Naive thymus-derived CD8-positive, alpha-beta T cell (primary cell): ENCODE data around the gene PRKAR1B. TPM values are rescaled to one million over a fixed set of nuclear protein-coding genes. Genes with fewer than 3 reads are reported as not detected.

Experiments used
- ATAC-seq, 2 donors: fragments of 150-1000 bp; cut with Tn5 transposase in 1 of 2; sonication (Bioruptor Pico), chemical (Tn5 transposase) in 1 of 2; 1 replicate in 1 of 2; 2 replicates in 1 of 2; pipeline ENCODE4 v1.10.0; 2021; ENCODE audit warnings: mild to moderate bottlenecking in 2 of 2, moderate library complexity in 2 of 2
- POLR2A ChIA-PET: fragments of 350-600 bp; sonication (Branson Sonifier 250); formaldehyde crosslinking; loops from one replicate; lab custom pipeline; 2021; ENCODE audit warnings: antibody characterized with exemption; lab: Charles Lee
- DNase-seq, 10 donors: peaks; one replicate each; pipeline versions ENCODE4 v3.0.0 to v3.0.0-alpha.2; 2020 to 2022
- H3K27ac Mint-ChIP-seq, 10 donors: one replicate each; pipeline ENCODE4 v1.8.0; 2020 to 2022; ENCODE audit warnings: mild to moderate bottlenecking in 10 of 10, mixed read lengths in 10 of 10, moderate library complexity in 4 of 10, inconsistent platforms in 1 of 10
- H3K27me3 Mint-ChIP-seq, 5 donors: one replicate each; pipeline ENCODE4 v1.8.0; 2021 to 2022; ENCODE audit warnings: mixed read lengths in 5 of 5
- H3K36me3 Mint-ChIP-seq, 3 donors: one replicate each; pipeline ENCODE4 v1.8.0; 2020 to 2022; ENCODE audit warnings: mixed read lengths in 3 of 3, mild to moderate bottlenecking in 2 of 3, inconsistent platforms in 1 of 3
- H3K4me1 Mint-ChIP-seq, 4 donors: one replicate each; pipeline ENCODE4 v1.8.0; 2021 to 2022; ENCODE audit warnings: mixed read lengths in 4 of 4
- H3K4me3 Mint-ChIP-seq, 10 donors: one replicate each; pipeline ENCODE4 v1.8.0; 2020 to 2022; ENCODE audit warnings: mild to moderate bottlenecking in 10 of 10, mixed read lengths in 10 of 10, moderate library complexity in 6 of 10, inconsistent platforms in 1 of 10
- H3K9me3 Mint-ChIP-seq, 9 donors: one replicate each; pipeline ENCODE4 v1.8.0; 2020 to 2022; ENCODE audit warnings: mixed read lengths in 9 of 9, mild to moderate bottlenecking in 3 of 9, inconsistent platforms in 1 of 9, moderate library complexity in 1 of 9
- polyA plus RNA-seq, 3 donors: library from polyadenylated mRNA; unstranded; fragments of 300-500 nt; fragmentation: Illumina TruSeq; gene quantifications; one replicate each; pipeline ENCODE4 v1.2.3, GENCODE V29; 2021
- total RNA-seq, 8 experiments: library from RNA in 2 of 8; stranded (reverse) in 2 of 8; gene quantifications; one replicate each; pipeline ENCODE4 v1.2.3 and lab custom pipeline; 2021 to 2026

The PRKAR1B gene
- total and polyA plus RNA-seq, 5 experiments from 2014 or later: 14.6 to 47.3 (median 35.4) TPM

DNA sequence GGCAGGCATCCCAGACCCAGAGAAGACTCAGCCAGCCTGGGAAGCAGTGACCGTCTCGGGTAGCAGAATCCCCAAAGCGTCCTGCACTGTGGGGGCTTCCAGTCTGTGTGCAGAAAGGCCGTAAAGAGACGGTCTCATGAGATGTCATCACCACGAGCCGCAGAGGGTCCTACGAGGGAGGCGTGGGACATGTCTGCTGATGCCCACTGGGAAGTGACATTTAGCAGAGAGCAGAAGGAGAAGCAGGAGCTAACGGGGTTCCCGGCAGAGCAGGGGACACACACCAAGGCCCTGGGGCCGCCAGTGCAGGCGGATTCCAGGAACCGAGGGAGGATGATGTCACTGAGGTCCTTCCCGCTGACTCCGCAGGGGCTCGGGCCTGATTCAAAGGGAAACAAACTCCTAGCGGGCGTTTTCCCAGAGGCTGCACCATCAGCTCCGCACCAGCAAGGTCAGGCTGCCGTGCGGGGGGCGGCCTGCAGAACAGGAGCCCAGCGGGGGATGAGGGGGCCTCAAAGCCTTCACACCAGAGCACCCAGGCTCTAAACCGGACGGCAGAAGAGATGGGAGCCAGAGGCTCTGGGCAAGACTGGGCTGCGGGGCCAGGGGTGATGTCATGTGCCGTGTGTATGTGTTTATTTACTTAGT, 122.1 kb downstream of the PRKAR1B start:
- DNase-seq (no peak), ATAC-seq (no peak)
- Mint-ChIP-seq H3K27me3 (no peaks in the 10 kb centered on the region), H3K4me1 (peaks cover 30 to 76% (median 70%) of the 10 kb centered on the region in 4 donors), H3K9me3 (peaks cover 0 to 12% (median 3%) of the 10 kb centered on the region in 9 donors), H3K4me3 (peak overlapping the region; percentile 84 to 97 (median 92)), H3K36me3 (peaks cover 11 to 24% (median 21%) of the 10 kb centered on the region in 3 donors), H3K27ac (peak overlapping the region; percentile 100)
- POLR2A ChIA-PET: interaction anchor here (0.8 to 7.3 kb wide), 15 partner anchors 9 to 275 kb away, joined by 3 to 153 read pairs (median 4); partner anchors contain the start of genes DNAAF5 and PRKAR1B

DNA sequence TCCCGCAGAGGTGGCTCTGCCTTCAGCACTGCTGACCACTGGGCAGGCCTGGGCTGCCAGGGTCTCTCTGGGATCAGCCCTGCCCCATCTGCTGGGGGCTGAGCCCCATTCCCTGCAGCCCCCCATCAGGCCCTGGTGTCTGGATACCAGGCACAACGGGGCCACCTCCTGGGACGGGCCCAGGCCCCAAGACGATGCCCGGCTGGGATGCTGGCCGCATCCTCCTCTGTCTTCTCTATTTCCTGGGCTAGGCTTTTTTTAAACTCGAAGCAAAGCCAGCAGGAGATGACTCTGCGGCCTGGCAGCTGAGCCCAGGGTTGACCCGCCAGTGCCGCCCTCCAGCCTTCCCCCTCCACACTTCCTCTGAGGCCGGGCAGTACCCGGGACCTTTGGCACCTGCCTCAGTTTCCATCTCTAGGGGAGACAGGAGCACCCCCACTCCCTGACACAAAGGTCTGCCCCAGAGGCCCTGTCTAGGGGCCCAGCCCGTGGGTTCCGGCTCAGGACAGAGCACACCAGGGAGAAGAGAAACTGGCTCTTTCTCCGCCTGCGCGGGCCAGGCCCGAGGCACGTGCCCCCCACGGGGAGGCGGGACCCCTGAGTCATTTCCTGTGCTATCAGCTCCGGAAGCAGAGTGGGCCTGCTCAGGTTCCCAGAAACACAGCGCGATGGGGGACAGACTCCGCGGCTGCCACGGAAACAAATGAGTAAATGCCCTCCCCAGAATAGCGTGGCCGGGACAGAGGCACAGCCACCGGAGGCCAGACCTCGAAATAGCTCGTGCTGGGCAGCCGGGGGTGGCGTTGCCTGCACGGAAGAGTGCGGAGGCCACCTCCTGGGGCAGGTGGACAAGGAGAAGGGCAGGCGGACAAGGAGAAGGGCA, 122.8 kb downstream of the PRKAR1B start:
- Mint-ChIP-seq H3K27me3 (no peaks in the 10 kb centered on the region), H3K4me3 (peak overlapping the region; percentile 84 to 97 (median 92)), H3K36me3 (peaks cover 11 to 24% (median 21%) of the 10 kb centered on the region in 3 donors), H3K9me3 (peaks cover 0 to 12% (median 3%) of the 10 kb centered on the region in 9 donors), H3K27ac (peak overlapping the region; percentile 100), H3K4me1 (peaks cover 28 to 73% (median 65%) of the 10 kb centered on the region in 4 donors)
- POLR2A ChIA-PET: interaction anchor here (0.5 to 7.3 kb wide), 17 partner anchors 8 to 274 kb away, joined by 3 to 153 read pairs (median 4); no protein-coding TSS in a partner anchor
- ATAC-seq (peak; percentile 78 to 79), DNase-seq (peak; percentile 72 to 96 (median 90))

- DNase-seq: no peak
- H3K4me1 Mint-ChIP-seq: peaks cover 28 to 68% (median 61%) of the 10 kb centered on the region in 4 donors
Observed at GRCh38 chr7:603152-603951, 123.7 kb downstream of the PRKAR1B start.

GRCh38 chr7:602341-603141, 124.5 kb downstream of the PRKAR1B start:
- Mint-ChIP-seq H3K27ac (peak overlapping the region; percentile 100), H3K9me3 (peaks cover 0 to 12% (median 3%) of the 10 kb centered on the region in 9 donors), H3K27me3 (no peaks in the 10 kb centered on the region), H3K4me1 (peaks cover 24 to 60% (median 54%) of the 10 kb centered on the region in 4 donors), H3K36me3 (peaks cover 11 to 24% (median 21%) of the 10 kb centered on the region in 3 donors), H3K4me3 (peak overlapping the region; percentile 4 to 76 (median 62))
- ATAC-seq (no peak), DNase-seq (no peak)
- POLR2A ChIA-PET: interaction anchor here (1.1 to 7.3 kb wide), 6 partner anchors 8 to 240 kb away, joined by 3 to 153 read pairs (median 4); no protein-coding TSS in a partner anchor

More at GRCh38 chr7:603152-603951, 123.7 kb downstream of the PRKAR1B start:
- H3K27ac Mint-ChIP-seq: peak overlapping the region; percentile 100
- H3K4me3 Mint-ChIP-seq: peak overlapping the region; percentile 12 to 76 (median 60)
- ATAC-seq: no peak
- H3K27me3 Mint-ChIP-seq: no peaks in the 10 kb centered on the region
- peaks cover 11 to 24% (median 21%) of the 10 kb centered on the region in 3 donors for H3K36me3 Mint-ChIP-seq
- H3K9me3 Mint-ChIP-seq: peaks cover 0 to 12% (median 3%) of the 10 kb centered on the region in 9 donors
- POLR2A ChIA-PET: interaction anchor here (0.9 to 7.3 kb wide), 6 partner anchors 14 to 251 kb away, joined by 3 to 153 read pairs (median 4); no protein-coding TSS in a partner anchor

- Mint-ChIP-seq H3K4me1 (peaks cover 27 to 60% (median 53%) of the 10 kb centered on the region in 4 donors), H3K27me3 (no peaks in the 10 kb centered on the region), H3K9me3 (peaks cover 0 to 12% (median 3%) of the 10 kb centered on the region in 9 donors), H3K4me3 (peak overlapping the region; percentile 52 to 77 (median 66)), H3K36me3 (peaks cover 11 to 28% (median 21%) of the 10 kb centered on the region in 3 donors), H3K27ac (peak overlapping the region; percentile 87 to 100 (median 100))
- POLR2A ChIA-PET: interaction anchor here (0.6 to 7.3 kb wide), 8 partner anchors 9 to 678 kb away, joined by 3 to 153 read pairs (median 4); no protein-coding TSS in a partner anchor
- DNase-seq (peak; percentile 48 to 83 (median 64)), ATAC-seq (peak; percentile 60)
Observed at GRCh38 chr7:601595-602340, 125.3 kb downstream of the PRKAR1B start.

DNA sequence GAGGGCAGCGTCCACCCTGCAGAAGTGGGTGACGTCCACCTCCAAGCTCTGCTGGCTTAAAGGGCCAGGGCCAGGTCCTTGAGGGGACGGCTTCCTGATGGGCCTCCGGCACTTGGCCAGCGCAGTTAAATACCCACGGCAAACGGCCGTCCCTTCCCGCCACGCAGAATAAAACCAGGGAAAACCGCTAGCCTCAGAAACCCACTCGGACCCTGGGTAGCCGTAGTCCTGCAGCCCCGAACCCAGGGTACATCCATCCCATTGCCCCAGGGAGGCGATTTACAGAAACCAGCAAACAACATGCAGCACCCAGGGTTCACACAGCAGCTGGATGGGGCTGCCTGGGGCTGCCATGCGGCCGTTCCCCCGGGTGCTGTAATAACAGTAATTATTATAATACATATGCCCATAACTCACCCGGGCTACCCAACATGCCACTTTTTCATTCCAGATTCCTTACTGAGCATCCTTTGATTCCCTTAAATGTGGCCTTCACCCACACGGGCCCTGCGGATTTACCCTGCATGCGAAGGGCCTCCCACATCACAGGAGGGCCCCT, 126.0 kb downstream of the PRKAR1B start:
- ATAC-seq (no peak), DNase-seq (peak in 1 of 10 donors; percentile 21)
- Mint-ChIP-seq H3K4me1 (peaks cover 27 to 57% (median 52%) of the 10 kb centered on the region in 4 donors), H3K4me3 (peak overlapping the region; percentile 31 to 77 (median 64)), H3K36me3 (peaks cover 10 to 24% (median 16%) of the 10 kb centered on the region in 3 donors), H3K27me3 (no peaks in the 10 kb centered on the region), H3K9me3 (peaks cover 0 to 8% (median 2%) of the 10 kb centered on the region in 9 donors), H3K27ac (peak overlapping the region; percentile 75 to 100 (median 96))
- POLR2A ChIA-PET: interaction anchor here (0.6 to 7.3 kb wide), 7 partner anchors 10 to 250 kb away, joined by 3 to 153 read pairs (median 7); no protein-coding TSS in a partner anchor

DNA sequence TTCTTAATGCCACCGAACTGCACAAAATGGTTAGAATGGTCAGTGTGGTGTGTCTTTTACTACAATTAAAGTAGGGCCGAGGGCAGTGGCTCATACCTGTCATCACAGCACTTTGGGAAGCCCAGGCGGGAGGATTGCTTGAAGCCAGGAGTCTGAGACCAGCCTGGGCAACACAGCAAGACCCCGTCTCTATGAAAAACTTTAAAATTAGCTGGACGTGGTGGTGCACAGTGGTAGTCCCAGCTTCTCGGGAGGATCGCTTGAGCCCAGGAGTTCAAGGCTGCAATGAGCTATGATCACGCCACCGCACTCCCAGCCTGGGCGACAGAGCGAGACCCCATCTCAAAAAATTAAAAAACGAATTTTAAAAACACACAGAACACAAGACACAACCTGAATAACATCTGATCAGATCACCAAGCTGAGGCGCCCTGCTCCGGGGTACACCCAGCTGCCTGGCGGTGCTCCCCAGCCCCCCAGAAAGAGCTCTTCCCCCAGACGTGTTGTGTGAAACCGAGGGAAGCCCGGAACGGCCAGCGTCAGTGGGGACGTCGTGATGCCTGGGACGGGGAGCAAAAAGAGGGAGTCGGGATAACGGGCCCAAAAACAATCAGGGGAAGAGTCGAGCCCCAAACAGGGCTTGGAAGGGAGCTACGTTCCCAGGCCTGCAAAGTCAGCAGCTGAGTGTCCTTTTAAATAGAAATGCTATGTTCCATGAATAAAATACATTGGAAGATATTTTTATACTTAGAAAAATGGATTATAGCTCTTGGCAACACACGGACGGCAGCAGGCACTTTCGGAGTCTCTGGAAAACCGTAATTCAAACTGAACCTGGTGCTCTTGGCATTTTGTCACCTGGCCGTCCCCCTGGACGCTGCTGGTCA, 126.7 kb downstream of the PRKAR1B start:
- ATAC-seq (no peak), DNase-seq (peak in 1 of 10 donors; percentile 44)
- Mint-ChIP-seq H3K9me3 (peaks cover 0 to 8% (median 0%) of the 10 kb centered on the region in 9 donors), H3K27me3 (no peaks in the 10 kb centered on the region), H3K27ac (peak overlapping the region in 9 of 10 donors; percentile 41 to 100 (median 75)), H3K36me3 (peaks cover 6 to 22% (median 16%) of the 10 kb centered on the region in 3 donors), H3K4me3 (peak overlapping the region in 7 of 10 donors; percentile 24 to 75 (median 64)), H3K4me1 (peaks cover 29 to 60% (median 52%) of the 10 kb centered on the region in 4 donors)
- POLR2A ChIA-PET: interaction anchor here (0.5 to 7.3 kb wide), 8 partner anchors 9 to 249 kb away, joined by 3 to 153 read pairs (median 4); no protein-coding TSS in a partner anchor

GRCh38 chr7:598899-599298, 128.2 kb downstream of the PRKAR1B start:
- H3K27ac Mint-ChIP-seq: peak overlapping the region in 6 of 10 donors; percentile 5 to 75 (median 40)
- no peak for DNase-seq
- peaks cover 0 to 13% (median 4%) of the 10 kb centered on the region in 3 donors for H3K36me3 Mint-ChIP-seq
- no peaks in the 10 kb centered on the region for H3K27me3 Mint-ChIP-seq
- no peak for ATAC-seq
- H3K4me3 Mint-ChIP-seq: peak overlapping the region in 1 of 10 donors; percentile 7
- H3K4me1 Mint-ChIP-seq: peaks cover 22 to 56% (median 45%) of the 10 kb centered on the region in 4 donors
- no peaks in the 10 kb centered on the region for H3K9me3 Mint-ChIP-seq
- POLR2A ChIA-PET: interaction anchor here (0.7 to 7.3 kb wide), 3 partner anchors 10 to 18 kb away, joined by 3 to 153 read pairs (median 3); no protein-coding TSS in a partner anchor
